OCI-LY1 (cell line): Measurements from ENCODE around the gene TLDC2.
"Not testable (repeated sequence)": the region's sequence is repeated elsewhere in the genome, so short reads cannot be mapped to it uniquely, and the experiment has no call there.

ENCODE experiments used
- H2AFZ ChIP-seq: fragments of 200-600 bp; sonication (generic), shearing (Covaris generic); 2 replicates; pipeline ENCODE4 v1.6.0; 2014; ENCODE audit warnings: antibody characterized with exemption, mild to moderate bottlenecking, low read length
- H3F3A ChIP-seq: fragments of 200-600 bp; sonication (generic), shearing (Covaris generic); 2 replicates; pipeline ENCODE4 v1.6.0; 2014; ENCODE audit warnings: mild to moderate bottlenecking, antibody characterized with exemption, low read length, moderate library complexity; ENCODE audit not compliant: insufficient read depth
- H3K27ac ChIP-seq: fragments of 200-600 bp; sonication (generic); 2 replicates; pipeline ENCODE4 v1.5.1; 2014; ENCODE audit warnings: low read length, mixed run types, mild to moderate bottlenecking, low read depth; ENCODE audit not compliant: poor library complexity, severe bottlenecking
- H3K27me3 ChIP-seq: fragments of 200-600 bp; sonication (generic); 2 replicates; pipeline ENCODE4 v1.6.0; 2014; ENCODE audit warnings: antibody characterized with exemption, mild to moderate bottlenecking, low read length, moderate library complexity; ENCODE audit not compliant: insufficient read depth
- H3K36me3 ChIP-seq: fragments of 200-600 bp; sonication (generic); 2 replicates; pipeline ENCODE4 v1.6.1; 2014; ENCODE audit warnings: mild to moderate bottlenecking, antibody characterized with exemption, low read length, moderate library complexity, mixed read lengths; ENCODE audit not compliant: insufficient read depth
- H3K4me1 ChIP-seq: fragments of 200-600 bp; sonication (generic); 2 replicates; pipeline ENCODE4 v1.5.1; 2014; ENCODE audit warnings: mild to moderate bottlenecking, low read length, moderate library complexity; ENCODE audit not compliant: insufficient read depth, severe bottlenecking
- H3K4me2 ChIP-seq: fragments of 200-600 bp; sonication (generic), shearing (Covaris generic); 2 replicates; pipeline ENCODE4 v1.6.1; 2014; ENCODE audit warnings: low read length
- H3K4me3 ChIP-seq: fragments of 200-600 bp; sonication (generic); 2 replicates; pipeline ENCODE4 v1.5.1; 2014; ENCODE audit warnings: low read length, low read depth, mild to moderate bottlenecking, mixed read lengths; ENCODE audit not compliant: poor library complexity, severe bottlenecking
- H3K79me2 ChIP-seq: fragments of 200-600 bp; shearing (Covaris generic); 2 replicates; pipeline ENCODE4 v1.6.1; 2016; ENCODE audit warnings: mixed run types, low read length, mixed read lengths; ENCODE audit not compliant: insufficient read depth
- H3K9ac ChIP-seq: fragments of 200-600 bp; sonication (generic), shearing (Covaris generic); 2 replicates; pipeline ENCODE4 v1.6.1; 2014; ENCODE audit warnings: mild to moderate bottlenecking, low read length, mixed read lengths
- H3K9me2 ChIP-seq: fragments of 200-600 bp; sonication (generic), shearing (Covaris generic); 2 replicates; pipeline ENCODE4 v1.6.1; 2014; ENCODE audit warnings: low read depth, mild to moderate bottlenecking, low read length, mixed read lengths
- H3K9me3 ChIP-seq: fragments of 200-600 bp; shearing (Covaris generic); 2 replicates; pipeline ENCODE4 v1.6.1; 2014; ENCODE audit warnings: low read length, mixed read lengths
- H4K20me1 ChIP-seq: fragments of 200-600 bp; sonication (generic), shearing (Covaris generic); 2 replicates; pipeline ENCODE4 v1.6.0; 2016; ENCODE audit warnings: mild to moderate bottlenecking, low read length; ENCODE audit not compliant: insufficient read depth
- EZH2 ChIP-seq: fragments of 200-600 bp; sonication (generic), shearing (Covaris generic); IDR thresholded peaks from 2 replicates; pipeline ENCODE4 v1.8.0; 2017; ENCODE audit warnings: borderline replicate concordance, mixed run types, mild to moderate bottlenecking, antibody characterized with exemption, low read length, moderate library complexity, mixed read lengths
- TF ChIP-seq, protein P1 (sequence below): fragments of 200-600 bp; sonication (generic), shearing (Covaris generic); IDR thresholded peaks from 2 replicates; pipeline ENCODE4 v1.5.1; 2017; ENCODE audit warnings: mild to moderate bottlenecking, antibody characterized with exemption, low read length, moderate library complexity, mixed read lengths

TLDC2 gene

DNA sequence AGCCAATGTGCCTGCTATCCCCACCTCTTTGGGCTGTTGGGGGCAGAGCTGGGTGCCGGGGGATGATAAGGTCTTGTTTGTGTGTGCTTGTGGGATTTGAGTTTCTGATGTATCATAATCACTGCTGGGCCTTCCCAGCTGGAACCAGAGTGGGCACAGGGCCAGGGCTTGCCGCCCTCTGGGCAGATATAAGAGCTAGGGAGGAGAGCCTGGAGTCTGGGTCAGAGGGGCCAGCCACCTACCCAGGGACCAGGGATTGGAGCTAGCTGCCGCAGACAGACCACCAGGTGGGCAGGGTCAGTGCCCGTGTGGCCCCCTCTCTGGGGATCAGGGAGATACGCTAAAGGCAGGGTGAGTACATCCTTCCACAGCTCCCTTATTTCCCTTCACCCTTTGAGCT, 3.1 kb upstream of the TLDC2 start:
- Histone ChIP-seq H3K9me2 (no peaks in the 10 kb centered on the region), H3K4me2 (no peak overlapping the region), H3K9me3 (no peaks in the 10 kb centered on the region), H4K20me1 (no peaks in the 10 kb centered on the region), H3K9ac (no peak overlapping the region), H3K4me3 (no peak overlapping the region), H3K36me3 (no peaks in the 10 kb centered on the region), H3K27ac (no peak overlapping the region), H3K27me3 (0 out of 2 replicates have a peak, but pooled peaks cover 4% of the 10 kb centered on the region), H3F3A (no peaks in the 10 kb centered on the region), H3K4me1 (peaks cover 8% of the 10 kb centered on the region), H3K79me2 (no peaks in the 10 kb centered on the region), H2AFZ (no peak overlapping the region)
- TF ChIP-seq EZH2, result no peak
- TF ChIP-seq, protein P1, sequence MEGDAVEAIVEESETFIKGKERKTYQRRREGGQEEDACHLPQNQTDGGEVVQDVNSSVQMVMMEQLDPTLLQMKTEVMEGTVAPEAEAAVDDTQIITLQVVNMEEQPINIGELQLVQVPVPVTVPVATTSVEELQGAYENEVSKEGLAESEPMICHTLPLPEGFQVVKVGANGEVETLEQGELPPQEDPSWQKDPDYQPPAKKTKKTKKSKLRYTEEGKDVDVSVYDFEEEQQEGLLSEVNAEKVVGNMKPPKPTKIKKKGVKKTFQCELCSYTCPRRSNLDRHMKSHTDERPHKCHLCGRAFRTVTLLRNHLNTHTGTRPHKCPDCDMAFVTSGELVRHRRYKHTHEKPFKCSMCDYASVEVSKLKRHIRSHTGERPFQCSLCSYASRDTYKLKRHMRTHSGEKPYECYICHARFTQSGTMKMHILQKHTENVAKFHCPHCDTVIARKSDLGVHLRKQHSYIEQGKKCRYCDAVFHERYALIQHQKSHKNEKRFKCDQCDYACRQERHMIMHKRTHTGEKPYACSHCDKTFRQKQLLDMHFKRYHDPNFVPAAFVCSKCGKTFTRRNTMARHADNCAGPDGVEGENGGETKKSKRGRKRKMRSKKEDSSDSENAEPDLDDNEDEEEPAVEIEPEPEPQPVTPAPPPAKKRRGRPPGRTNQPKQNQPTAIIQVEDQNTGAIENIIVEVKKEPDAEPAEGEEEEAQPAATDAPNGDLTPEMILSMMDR, result no peak

DNA sequence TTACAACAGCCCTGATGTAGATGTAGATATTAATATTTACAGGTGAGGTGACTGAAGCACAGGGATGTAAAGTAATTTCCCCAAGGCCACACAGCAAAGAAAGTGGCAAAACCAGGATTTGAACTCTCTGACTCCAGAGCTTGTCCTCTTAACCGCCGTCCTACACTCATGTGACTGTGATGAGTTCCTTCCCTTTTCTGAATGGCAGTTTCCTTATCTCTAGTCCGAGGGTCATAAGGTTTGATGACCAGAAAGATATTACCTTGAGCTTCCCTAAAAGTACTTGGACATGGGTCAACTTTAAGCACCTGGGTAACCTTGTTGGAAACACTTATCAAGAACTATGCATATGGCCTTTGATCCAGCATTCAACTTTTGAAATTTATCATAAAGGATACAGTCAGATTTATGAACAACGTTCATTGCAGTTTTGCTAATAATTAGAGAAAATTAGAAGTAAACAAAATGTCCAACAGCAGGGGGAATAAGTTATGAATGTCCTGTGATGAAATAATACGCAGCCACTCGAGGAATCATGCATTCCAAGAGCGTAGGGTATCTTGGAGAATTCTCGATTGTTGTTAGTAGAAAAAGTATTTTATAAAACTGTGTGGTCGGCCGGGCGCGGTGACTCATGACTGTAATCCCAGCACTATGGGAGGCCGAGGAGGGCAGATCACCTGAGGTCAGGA, 2.3 kb upstream of the TLDC2 start:
- no peak for TF ChIP-seq EZH2
- TF ChIP-seq, protein P1, result no peak
- H3K27ac ChIP-seq, result no peak overlapping the region

DNA sequence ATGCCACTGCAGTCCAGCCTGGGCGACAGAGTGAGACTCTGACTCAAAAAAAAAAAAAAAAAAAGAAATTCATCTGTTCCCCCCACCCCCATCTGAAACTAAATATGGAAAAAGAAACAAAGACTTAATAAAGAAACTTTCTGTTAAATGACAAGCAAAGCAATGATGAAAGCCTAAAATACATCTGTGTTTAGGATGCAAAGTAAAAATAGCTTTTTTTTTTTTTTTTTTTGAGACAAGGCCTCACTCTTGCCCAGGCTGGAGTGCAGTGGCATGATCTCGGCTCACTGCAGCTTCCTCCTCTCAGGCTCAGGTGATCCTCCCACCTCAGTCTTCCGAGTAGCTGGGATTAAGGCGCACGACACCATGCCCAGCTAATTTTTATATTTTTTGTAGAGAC, 845 bp upstream of the TLDC2 start:
- H3K27ac ChIP-seq, H3K9me3 ChIP-seq, H3K4me1 ChIP-seq, H3K36me3 ChIP-seq, H4K20me1 ChIP-seq, H3K4me2 ChIP-seq, H2AFZ ChIP-seq, H3K9me2 ChIP-seq, H3K9ac ChIP-seq, H3K27me3 ChIP-seq, H3K79me2 ChIP-seq, H3F3A ChIP-seq, H3K4me3 ChIP-seq: not testable (repeated sequence)

More for the DNA sequence above, 2.3 kb upstream of the TLDC2 start:
- Histone ChIP-seq H3K36me3 (no peaks in the 10 kb centered on the region), H3F3A (no peaks in the 10 kb centered on the region), H3K79me2 (no peaks in the 10 kb centered on the region), H3K4me2 (no peak overlapping the region), H3K9me2 (no peaks in the 10 kb centered on the region), H4K20me1 (no peaks in the 10 kb centered on the region), H3K4me1 (peaks cover 8% of the 10 kb centered on the region), H3K27me3 (0 out of 2 replicates have a peak, but pooled peaks cover 4% of the 10 kb centered on the region), H3K4me3 (no peak overlapping the region), H3K9ac (no peak overlapping the region), H3K9me3 (no peaks in the 10 kb centered on the region), H2AFZ (no peak overlapping the region)

DNA sequence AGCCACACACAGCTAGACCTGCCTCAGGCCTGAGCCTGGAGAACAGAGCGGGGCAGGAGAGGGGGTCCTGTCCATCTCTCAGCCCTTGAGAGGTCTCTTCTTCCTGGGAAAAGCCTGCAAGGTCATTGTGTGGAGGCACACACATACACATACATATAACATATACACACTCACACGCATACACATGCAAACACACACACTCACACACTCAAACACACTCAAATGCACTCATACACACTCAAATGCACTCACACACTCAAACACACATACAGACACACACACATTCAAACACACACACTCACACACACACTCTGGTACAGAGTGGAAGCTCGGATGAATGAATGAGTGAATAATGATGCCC, 515 bp downstream of the TLDC2 start:
- Histone ChIP-seq H4K20me1 (no peaks in the 10 kb centered on the region), H3K4me2 (no peak overlapping the region), H3K4me3 (no peak overlapping the region), H3K9me3 (no peaks in the 10 kb centered on the region), H3K4me1 (peaks cover 8% of the 10 kb centered on the region), H3K27ac (no peak overlapping the region), H2AFZ (no peak overlapping the region), H3F3A (no peaks in the 10 kb centered on the region), H3K36me3 (no peaks in the 10 kb centered on the region), H3K79me2 (no peaks in the 10 kb centered on the region), H3K27me3 (0 out of 2 replicates have a peak, but pooled peaks cover 4% of the 10 kb centered on the region), H3K9ac (no peak overlapping the region), H3K9me2 (no peaks in the 10 kb centered on the region)
- no peak for TF ChIP-seq EZH2
